H1 (cell line): ENCODE data around the gene LY86. TPM values are rescaled to one million over a fixed set of nuclear protein-coding genes. Genes with fewer than 3 reads are reported as not detected.

ENCODE experiments used
- CTCF ChIA-PET: fragments of 300-600 bp; sonication (Branson Sonifier 250); formaldehyde crosslinking; loops from one replicate; lab custom pipeline; 2021; ENCODE audit not compliant: partially characterized antibody; lab: Charles Lee
- POLR2A ChIA-PET: fragments of 300-600 bp; sonication (Branson Sonifier 250); formaldehyde crosslinking; loops from one replicate; lab custom pipeline; 2021; ENCODE audit warnings: inconsistent platforms; ENCODE audit not compliant: partially characterized antibody; lab: Charles Lee
- DNase-seq, 2 experiments: peaks; one replicate each; pipeline versions ENCODE4 v3.0.0 to v3.0.0-alpha.2; 2010 to 2022; ENCODE audit warnings: low spot score in 2 of 2, low read depth in 1 of 2, mixed read lengths in 1 of 2
- FAIRE-seq: peaks from 2 replicates; lab custom pipeline; 2011; peaks lifted over from hg19 to GRCh38; lab: Jason Lieb, UNC
- H2AFZ ChIP-seq: 2 replicates; pipeline ENCODE4 v1.8.1; 2012; ENCODE audit warnings: low read length, inconsistent platforms
- H2AK5ac ChIP-seq: 2 replicates; pipeline ENCODE4 v1.6.1; 2013; ENCODE audit warnings: low read depth, low read length
- H2BK120ac ChIP-seq: replicated peaks from 2 replicates; pipeline ENCODE3; 2013; ENCODE audit warnings: low read depth, low read length, inconsistent platforms
- H2BK12ac ChIP-seq: 2 replicates; pipeline ENCODE4 v1.6.1; 2013; ENCODE audit warnings: low read depth, low read length
- H2BK15ac ChIP-seq: 2 replicates; pipeline ENCODE4 v1.6.1; 2013; ENCODE audit warnings: low read length
- H2BK20ac ChIP-seq: 2 replicates; pipeline ENCODE4 v1.6.1; 2013; ENCODE audit warnings: low read length
- H2BK5ac ChIP-seq: 2 replicates; pipeline ENCODE4 v1.6.1; 2013; ENCODE audit warnings: low read depth, low read length
- H3K14ac ChIP-seq: 2 replicates; pipeline ENCODE4 v1.6.1; 2013; ENCODE audit warnings: inconsistent platforms; ENCODE audit not compliant: insufficient read length
- H3K18ac ChIP-seq: 2 replicates; pipeline ENCODE4 v1.6.1; 2013; ENCODE audit warnings: low read length; ENCODE audit errors: extremely low read depth
- H3K23ac ChIP-seq: 2 replicates; pipeline ENCODE4 v1.6.1; 2013; ENCODE audit warnings: inconsistent platforms; ENCODE audit not compliant: insufficient read length
- H3K23me2 ChIP-seq: 2 replicates; pipeline ENCODE4 v1.6.1; 2013; ENCODE audit warnings: low read depth, low read length
- H3K27ac ChIP-seq: 2 replicates; pipeline ENCODE4 v1.6.1; 2011; ENCODE audit warnings: low read depth, low read length, inconsistent platforms
- H3K27me3 ChIP-seq, 4 experiments: replicated peaks in 1 of 4; 1 replicate in 1 of 4; 2 replicates in 3 of 4; pipeline versions ENCODE4 v1.6.1 to v1.8.1; 2011 to 2013; ENCODE audit warnings: low read length in 3 of 4, mild to moderate bottlenecking in 3 of 4, inconsistent platforms in 2 of 4, mixed read lengths in 2 of 4, moderate library complexity in 1 of 4; ENCODE audit not compliant: control insufficient read depth in 3 of 4, insufficient read depth in 3 of 4; ENCODE audit errors: extremely low read depth in 1 of 4
- H3K36me3 ChIP-seq, 4 experiments: 2 replicates each; pipeline versions ENCODE4 v1.6.1 to v1.8.1; 2011 to 2013; ENCODE audit warnings: mild to moderate bottlenecking in 4 of 4, low read length in 3 of 4, moderate library complexity in 2 of 4, control low read depth in 1 of 4, inconsistent platforms in 1 of 4; ENCODE audit not compliant: insufficient read depth in 4 of 4, control insufficient read depth in 2 of 4
- H3K4ac ChIP-seq: replicated peaks from 2 replicates; pipeline ENCODE3; 2013; ENCODE audit warnings: low read length, low read depth, mixed read lengths, inconsistent platforms; ENCODE audit not compliant: insufficient read length
- H3K4me1 ChIP-seq, 4 experiments: replicated peaks in 1 of 4; 1 replicate in 1 of 4; 2 replicates in 3 of 4; pipeline versions ENCODE4 v1.6.1 to v1.8.1; 2011 to 2013; ENCODE audit warnings: low read length in 3 of 4, inconsistent platforms in 2 of 4, mixed read lengths in 1 of 4; ENCODE audit not compliant: insufficient read depth in 4 of 4, control insufficient read depth in 3 of 4
- H3K4me2 ChIP-seq, 2 experiments: 2 replicates each; pipeline versions ENCODE4 v1.6.1 to v1.8.1; 2011 to 2013; ENCODE audit warnings: low read depth in 2 of 2, low read length in 2 of 2, control low read depth in 1 of 2, inconsistent platforms in 1 of 2, mild to moderate bottlenecking in 1 of 2; ENCODE audit not compliant: insufficient read depth in 1 of 2
- H3K4me3 ChIP-seq, 4 experiments: fragments of 200-600, 300-600 bp in 1 of 4; sonication (generic), shearing (Covaris generic), sonication (Bioruptor Twin) in 1 of 4; 2 replicates each; pipeline versions ENCODE4 v1.5.1 to v1.8.1; 2011 to 2016; ENCODE audit warnings: low read length in 4 of 4, low read depth in 3 of 4, control low read depth in 2 of 4, inconsistent platforms in 2 of 4, mild to moderate bottlenecking in 2 of 4, mixed read lengths in 1 of 4, moderate library complexity in 1 of 4; ENCODE audit not compliant: insufficient read depth in 2 of 4; ENCODE audit errors: extremely low read depth in 1 of 4
- H3K56ac ChIP-seq: replicated peaks from 2 replicates; pipeline ENCODE3; 2013; ENCODE audit warnings: low read depth, mild to moderate bottlenecking, mixed read lengths, low read length, inconsistent platforms; ENCODE audit not compliant: insufficient read length
- H3K79me1 ChIP-seq: 2 replicates; pipeline ENCODE4 v1.6.1; 2013; ENCODE audit warnings: low read depth, low read length, control low read depth
- H3K79me2 ChIP-seq, 2 experiments: 2 replicates each; pipeline versions ENCODE4 v1.6.1 to v1.8.1; 2012 to 2013; ENCODE audit warnings: low read length in 2 of 2, mild to moderate bottlenecking in 2 of 2, inconsistent platforms in 1 of 2; ENCODE audit not compliant: insufficient read depth in 2 of 2, control insufficient read depth in 1 of 2
- H3K9ac ChIP-seq, 4 experiments: replicated peaks in 1 of 4; 1 replicate in 1 of 4; 2 replicates in 3 of 4; pipeline versions ENCODE4 v1.6.1 to v1.8.1; 2011 to 2013; ENCODE audit warnings: low read depth in 3 of 4, low read length in 3 of 4, control low read depth in 2 of 4, mild to moderate bottlenecking in 2 of 4, moderate library complexity in 2 of 4, inconsistent platforms in 1 of 4; ENCODE audit errors: extremely low read depth in 1 of 4
- H3K9me3 ChIP-seq, 2 experiments: 2 replicates each; pipeline versions ENCODE4 v1.6.1 to v1.8.1; 2012 to 2013; ENCODE audit warnings: mild to moderate bottlenecking in 2 of 2, moderate library complexity in 2 of 2, control low read depth in 1 of 2, inconsistent platforms in 1 of 2, low read depth in 1 of 2, low read length in 1 of 2, mixed read lengths in 1 of 2; ENCODE audit not compliant: insufficient read depth in 2 of 2
- H4K20me1 ChIP-seq, 2 experiments: replicated peaks in 1 of 2; 2 replicates each; pipeline versions ENCODE3 to v1.8.1; 2011 to 2013; ENCODE audit warnings: inconsistent platforms in 2 of 2, low read length in 2 of 2, mild to moderate bottlenecking in 1 of 2; ENCODE audit not compliant: insufficient read depth in 2 of 2, control insufficient read depth in 1 of 2
- H4K5ac ChIP-seq: 2 replicates; pipeline ENCODE4 v1.6.1; 2013; ENCODE audit warnings: low read length, low read depth, mixed read lengths, inconsistent platforms; ENCODE audit not compliant: insufficient read length
- H4K8ac ChIP-seq: 2 replicates; pipeline ENCODE4 v1.8.0; 2013; ENCODE audit warnings: mild to moderate bottlenecking, moderate library complexity, low read length, inconsistent platforms; ENCODE audit not compliant: insufficient read depth; ENCODE audit errors: extremely low read depth
- H4K91ac ChIP-seq: replicated peaks from 2 replicates; pipeline ENCODE3; 2013; ENCODE audit warnings: low read length, mixed read lengths, inconsistent platforms; ENCODE audit not compliant: insufficient read length
- CHD1 ChIP-seq: IDR thresholded peaks from 2 replicates; pipeline ENCODE4 v1.6.1; 2012; ENCODE audit warnings: low read depth, low read length, improper control_type of control experiment
- CTBP2 ChIP-seq: IDR thresholded peaks from 2 replicates; pipeline ENCODE4 v1.7.0; 2011; ENCODE audit warnings: borderline replicate concordance, mild to moderate bottlenecking, moderate library complexity, mixed read lengths, low read length; ENCODE audit not compliant: insufficient read depth, insufficient read length
- KDM4A ChIP-seq: IDR thresholded peaks from one replicate; pipeline ENCODE4 v1.7.1; 2012; ENCODE audit warnings: low read depth, mild to moderate bottlenecking, moderate library complexity, low read length, inconsistent platforms; ENCODE audit not compliant: severe bottlenecking
- MAFK ChIP-seq: IDR thresholded peaks from 2 replicates; pipeline ENCODE4 v1.6.1; 2012; ENCODE audit warnings: low read depth, mild to moderate bottlenecking, improper control_type of control experiment, low read length
- POU5F1 ChIP-seq: IDR thresholded peaks from 2 replicates; pipeline ENCODE4 v1.6.1; 2011; ENCODE audit warnings: low read depth, mild to moderate bottlenecking, low read length, moderate library complexity
- RAD21 ChIP-seq, 2 experiments: IDR thresholded peaks in 1 of 2; conservative IDR thresholded peaks in 1 of 2; 2 replicates each; pipeline ENCODE4 v1.6.1; 2011; ENCODE audit warnings: low read depth in 2 of 2, low read length in 2 of 2, improper control_type of control experiment in 1 of 2, inconsistent platforms in 1 of 2, mild to moderate bottlenecking in 1 of 2, moderate library complexity in 1 of 2
- TAF1 ChIP-seq: IDR thresholded peaks from 2 replicates; pipeline ENCODE4 v1.6.1; 2011; ENCODE audit warnings: mild to moderate bottlenecking, low read depth, low read length
- TAF7 ChIP-seq: optimal IDR thresholded peaks from 2 replicates; pipeline ENCODE3; 2011; ENCODE audit warnings: low read depth, mild to moderate bottlenecking, inconsistent platforms, low read length, moderate library complexity, borderline replicate concordance
- TEAD4 ChIP-seq: IDR thresholded peaks from 2 replicates; pipeline ENCODE4 v1.6.1; 2012; ENCODE audit warnings: low read depth, low read length, inconsistent platforms, mixed read lengths
- WGBS, 2 experiments: shearing (Covaris generic) in 1 of 2; methylation state at CpG; one replicate each; pipeline versions ENCODE4 v1.1.6 to v1.1.7; 2013 to 2015; ENCODE audit warnings: low lambda C conversion rate in 2 of 2, mixed read lengths in 2 of 2, inconsistent platforms in 1 of 2, low coverage in 1 of 2, missing lambda C conversion rate in 1 of 2; ENCODE audit not compliant: insufficient replicate concordance in 2 of 2, insufficient coverage in 1 of 2, insufficient read length in 1 of 2; ENCODE audit errors: extremely low coverage in 1 of 2, missing lambda C conversion rate in 1 of 2; 5-methylcytosine and 5-hydroxymethylcytosine counted together
- polyA plus RNA-seq, 7 experiments: library from polyadenylated mRNA; depleted of rRNA in 3 of 7; stranded (reverse) in 5 of 7; unstranded in 2 of 7; fragments of >200 nt in 5 of 7; fragments of 200-250 nt in 2 of 7; gene quantifications; 1 replicate in 5 of 7; 2 replicates in 1 of 7; 4 replicates in 1 of 7; pipeline versions ENCODE4 v1.2.1 to v1.2.3, GENCODE V29; 2011 to 2013; ENCODE audit warnings: missing spikeins in 2 of 7, mixed read lengths in 2 of 7
- total RNA-seq: library from RNA; stranded (reverse); fragmentation: NEBNext Ultra II Directional; extraction: Animal tissue kit (Norgen Biotek cat#: 25700); gene quantifications from 2 replicates; pipeline ENCODE4 v1.2.1, GENCODE V29; 2021

LY86 gene
- total and polyA plus RNA-seq, 2 of the 8 experiments (the other 6 are each of a cell fraction or from before 2014, with no cell fraction given) = not detected

DNA sequence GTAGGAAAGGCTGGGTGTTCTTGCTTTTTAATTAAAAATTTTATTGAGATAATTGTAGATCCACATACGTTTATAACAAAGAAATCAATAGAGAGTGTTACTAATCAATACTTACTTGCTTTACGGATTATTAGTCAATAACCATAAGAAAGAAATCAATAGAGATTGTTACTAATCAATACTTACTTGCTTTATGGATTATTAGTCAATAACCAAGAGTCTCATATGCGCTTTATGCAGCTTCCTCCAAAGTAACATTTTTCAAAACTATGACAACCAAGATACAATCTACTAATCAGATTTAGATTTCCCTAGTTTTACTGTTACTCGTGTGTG lies 31.0 kb upstream of the LY86 start:
- H2BK15ac ChIP-seq = no peak overlapping the region
- H3K9ac ChIP-seq = no peak overlapping the region
- H3K27ac ChIP-seq = no peak overlapping the region
- H2AK5ac ChIP-seq = no peak overlapping the region
- no peak overlapping the region for H2BK20ac ChIP-seq
- no peak overlapping the region for H3K18ac ChIP-seq
- H3K56ac ChIP-seq = no peak overlapping the region
- H3K4ac ChIP-seq = no peak overlapping the region
- H3K27me3 ChIP-seq = no peaks in the 10 kb centered on the region
- no peak overlapping the region for H4K91ac ChIP-seq
- WGBS, 2 experiments = 82% methylated on average over 4 of the region's 4 CpGs; no CpG with 5 or more reads in 1 of the 2 experiments
- H3K79me1 ChIP-seq = no peaks in the 10 kb centered on the region
- H4K8ac ChIP-seq = no peak overlapping the region
- H3K36me3 ChIP-seq = no peaks in the 10 kb centered on the region
- H3K23me2 ChIP-seq = 0 out of 2 replicates have a peak, but pooled peaks cover 1% of the 10 kb centered on the region
- H3K79me2 ChIP-seq = no peaks in the 10 kb centered on the region
- no peak overlapping the region for H3K4me3 ChIP-seq
- ChIA-PET CTCF (interaction anchor here (0.9 to 3.9 kb wide), 11 partner anchors 9 to 499 kb away, joined by 3 to 27 read pairs (median 4); no protein-coding TSS in a partner anchor), POLR2A (interaction anchor here (1.2 to 1.7 kb wide), 2 partner anchors 10 to 12 kb away, joined by 4 to 7 read pairs; no protein-coding TSS in a partner anchor)
- no peak overlapping the region for H3K4me2 ChIP-seq
- TF ChIP-seq TAF1 (no peak), POU5F1 (no peak), KDM4A (no peak), TEAD4 (no peak), CHD1 (no peak), MAFK (no peak), CTBP2 (no peak), RAD21 (IDR thresholded peaks at IDR 0.05 in 1 of 2, conservative IDR thresholded peaks at IDR 0.05 in 1 of 2; ENCODE audit: low read depth in 2 of 2, low read length in 2 of 2) (no peak), TAF7 (no peak)
- H2BK12ac ChIP-seq = no peak overlapping the region
- H4K20me1 ChIP-seq = no peaks in the 10 kb centered on the region
- H3K9me3 ChIP-seq = no peaks in the 10 kb centered on the region
- H3K4me1 ChIP-seq = no peaks in the 10 kb centered on the region
- no peak overlapping the region for H4K5ac ChIP-seq
- no peak overlapping the region for H3K23ac ChIP-seq
- no peak overlapping the region for H2BK5ac ChIP-seq
- FAIRE-seq (no peak), DNase-seq (no peak)
- no peak overlapping the region for H2BK120ac ChIP-seq
- H2AFZ ChIP-seq = no peak overlapping the region
- no peak overlapping the region for H3K14ac ChIP-seq
